ENCODE data around the gene MAGI3. TPM values are rescaled to one million over a fixed set of nuclear protein-coding genes. Genes with fewer than 3 reads are reported as not detected.

MAGI3 gene
- total RNA-seq, 1 experiment from 2014 or later = 7.2 TPM

DNA sequence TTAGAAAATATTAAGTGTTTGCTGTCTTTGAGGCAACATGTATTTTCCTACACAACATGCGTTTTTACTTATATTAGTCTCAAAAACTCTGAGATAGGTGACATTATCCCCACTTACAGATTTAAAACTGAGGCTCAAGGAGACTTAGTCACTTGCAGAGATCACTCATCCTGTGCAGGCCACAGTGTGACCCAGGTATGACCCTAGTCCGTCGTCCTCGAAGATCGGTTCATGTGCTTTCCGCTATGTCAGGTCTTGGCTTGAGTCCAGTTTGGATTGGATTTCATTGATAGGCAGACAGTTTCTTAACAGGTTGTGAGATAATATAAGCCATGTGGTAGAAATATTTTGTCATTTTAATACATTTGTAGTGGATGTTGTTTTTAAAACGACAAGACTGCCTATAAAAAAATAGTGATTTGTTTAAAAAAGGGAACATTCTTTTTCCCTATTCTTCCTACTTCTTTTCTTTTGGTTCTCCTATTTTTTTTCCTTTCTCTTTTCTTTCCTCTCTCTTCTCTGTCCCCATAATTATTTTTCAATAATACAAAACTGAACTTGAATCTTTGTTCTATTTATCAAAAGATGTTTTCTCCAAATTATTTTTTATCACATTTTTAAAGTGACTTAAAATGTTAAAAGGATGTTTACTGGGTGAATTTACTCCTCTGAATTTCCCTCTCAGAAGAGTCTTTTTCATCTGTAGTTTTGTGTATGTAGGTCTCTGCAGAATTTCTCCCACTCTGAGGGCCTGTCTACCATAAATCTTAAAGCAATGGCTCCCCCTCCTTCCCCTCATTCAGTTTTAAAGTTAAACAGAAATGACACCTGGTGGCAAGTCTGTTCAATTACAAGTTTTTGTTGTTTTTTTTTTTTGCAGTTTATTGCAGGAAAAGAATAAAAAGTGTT, 287.2 kb downstream of the MAGI3 start:
- H3K36me3 ChIP-seq (ENCODE audit: low read depth, low read length) = no peaks in the 10 kb centered on the region
- 0 out of 2 replicates have a peak, but pooled peaks have one; percentile 18 for ATAC-seq
- no peaks in the 10 kb centered on the region for H3K9me3 ChIP-seq (ENCODE audit: low read length)
- H3K27me3 ChIP-seq (ENCODE audit: low read length) = no peaks in the 10 kb centered on the region
- H3F3A ChIP-seq (ENCODE audit: low read length, unreplicated experiment) = peaks cover 6% of the 10 kb centered on the region
- H3K4me2 ChIP-seq (ENCODE audit: low read length) = peak overlapping the region; percentile 10
- no peaks in the 10 kb centered on the region for H3K79me2 ChIP-seq (ENCODE audit: low read length)
- DNase-seq = peak; percentile 75
- no peaks in the 10 kb centered on the region for H4K20me1 ChIP-seq (ENCODE audit: low read length)
- BruUV-seq (replicated peaks) = no TSS peak
- H3K4me1 ChIP-seq (ENCODE audit: insufficient read depth, low read length) = peaks cover 38% of the 10 kb centered on the region
- no peak overlapping the region for H3K9ac ChIP-seq (ENCODE audit: low read length)
- ChIA-PET POLR2A (ENCODE audit: unreplicated experiment) (no interaction called here), CTCF (interaction anchor here (0.6 kb wide), 2 partner anchors 23 to 125 kb away, joined by 3 read pairs; no protein-coding TSS in a partner anchor)
- TF ChIP-seq EZH2phosphoT487 (IDR thresholded peaks at IDR 0.05; ENCODE audit: borderline replicate concordance, low read length) = no peak
- TF ChIP-seq EZH2 (IDR thresholded peaks at IDR 0.05; ENCODE audit: low read length, unreplicated experiment) = no peak
- TF ChIP-seq, protein P1, sequence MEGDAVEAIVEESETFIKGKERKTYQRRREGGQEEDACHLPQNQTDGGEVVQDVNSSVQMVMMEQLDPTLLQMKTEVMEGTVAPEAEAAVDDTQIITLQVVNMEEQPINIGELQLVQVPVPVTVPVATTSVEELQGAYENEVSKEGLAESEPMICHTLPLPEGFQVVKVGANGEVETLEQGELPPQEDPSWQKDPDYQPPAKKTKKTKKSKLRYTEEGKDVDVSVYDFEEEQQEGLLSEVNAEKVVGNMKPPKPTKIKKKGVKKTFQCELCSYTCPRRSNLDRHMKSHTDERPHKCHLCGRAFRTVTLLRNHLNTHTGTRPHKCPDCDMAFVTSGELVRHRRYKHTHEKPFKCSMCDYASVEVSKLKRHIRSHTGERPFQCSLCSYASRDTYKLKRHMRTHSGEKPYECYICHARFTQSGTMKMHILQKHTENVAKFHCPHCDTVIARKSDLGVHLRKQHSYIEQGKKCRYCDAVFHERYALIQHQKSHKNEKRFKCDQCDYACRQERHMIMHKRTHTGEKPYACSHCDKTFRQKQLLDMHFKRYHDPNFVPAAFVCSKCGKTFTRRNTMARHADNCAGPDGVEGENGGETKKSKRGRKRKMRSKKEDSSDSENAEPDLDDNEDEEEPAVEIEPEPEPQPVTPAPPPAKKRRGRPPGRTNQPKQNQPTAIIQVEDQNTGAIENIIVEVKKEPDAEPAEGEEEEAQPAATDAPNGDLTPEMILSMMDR (conservative IDR thresholded peaks at IDR 0.05; ENCODE audit: low read depth, low read length) = peak; percentile 85
- no peak overlapping the region for H2AFZ ChIP-seq (ENCODE audit: low read length)
- intact Hi-C loops (cut with micrococcal nuclease) = loop anchor here (1.0 to 10.0 kb wide), 5 partner anchors 285 to 960 kb away; partner anchors contain the start of genes LRIG2 and PPM1J
- H3K27ac ChIP-seq (ENCODE audit: low read length) = no peak overlapping the region
- no peaks in the 10 kb centered on the region for H3K9me2 ChIP-seq (replicated peaks; ENCODE audit: low read length)
- no peak overlapping the region for H3K4me3 ChIP-seq (ENCODE audit: low read length)

DNA sequence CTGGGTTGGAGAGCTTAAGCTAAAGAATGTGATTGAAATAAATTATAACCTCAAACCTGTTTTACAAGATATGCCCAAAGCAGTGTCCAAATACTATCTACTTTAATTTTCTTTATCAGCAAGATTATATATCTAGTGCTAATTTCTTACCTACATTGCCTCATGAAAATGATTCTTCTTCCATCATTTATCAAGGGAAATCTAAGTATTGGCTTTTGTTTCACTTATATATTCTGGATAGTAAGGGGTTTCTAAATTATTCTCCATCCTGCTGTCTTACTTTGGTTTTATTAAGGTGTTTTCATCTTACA, 287.8 kb downstream of the MAGI3 start:
- BruUV-seq (replicated peaks) = no TSS peak
- intact Hi-C loops (cut with micrococcal nuclease) = loop anchor here (1.0 to 10.0 kb wide), 4 partner anchors 353 to 961 kb away; partner anchors contain the start of genes LRIG2 and PPM1J
- ChIA-PET CTCF (interaction anchor here (0.6 kb wide), 2 partner anchors 23 to 126 kb away, joined by 3 read pairs; no protein-coding TSS in a partner anchor), POLR2A (ENCODE audit: unreplicated experiment) (no interaction called here)
- no peak overlapping the region for H3K4me2 ChIP-seq (ENCODE audit: low read length)
- TF ChIP-seq EZH2 (IDR thresholded peaks at IDR 0.05; ENCODE audit: low read length, unreplicated experiment) = no peak
- H3K79me2 ChIP-seq (ENCODE audit: low read length) = no peaks in the 10 kb centered on the region
- no peaks in the 10 kb centered on the region for H3K36me3 ChIP-seq (ENCODE audit: low read depth, low read length)
- no peaks in the 10 kb centered on the region for H3K9me2 ChIP-seq (replicated peaks; ENCODE audit: low read length)
- ATAC-seq = no peak
- H3F3A ChIP-seq (ENCODE audit: low read length, unreplicated experiment) = peaks cover 6% of the 10 kb centered on the region
- H4K20me1 ChIP-seq (ENCODE audit: low read length) = no peaks in the 10 kb centered on the region
- DNase-seq = no peak
- H3K4me3 ChIP-seq (ENCODE audit: low read length) = no peak overlapping the region
- H3K4me1 ChIP-seq (ENCODE audit: insufficient read depth, low read length) = peaks cover 38% of the 10 kb centered on the region
- no peaks in the 10 kb centered on the region for H3K27me3 ChIP-seq (ENCODE audit: low read length)
- H3K9ac ChIP-seq (ENCODE audit: low read length) = no peak overlapping the region
- H2AFZ ChIP-seq (ENCODE audit: low read length) = no peak overlapping the region
- no peaks in the 10 kb centered on the region for H3K9me3 ChIP-seq (ENCODE audit: low read length)
- no peak overlapping the region for H3K27ac ChIP-seq (ENCODE audit: low read length)

DNA sequence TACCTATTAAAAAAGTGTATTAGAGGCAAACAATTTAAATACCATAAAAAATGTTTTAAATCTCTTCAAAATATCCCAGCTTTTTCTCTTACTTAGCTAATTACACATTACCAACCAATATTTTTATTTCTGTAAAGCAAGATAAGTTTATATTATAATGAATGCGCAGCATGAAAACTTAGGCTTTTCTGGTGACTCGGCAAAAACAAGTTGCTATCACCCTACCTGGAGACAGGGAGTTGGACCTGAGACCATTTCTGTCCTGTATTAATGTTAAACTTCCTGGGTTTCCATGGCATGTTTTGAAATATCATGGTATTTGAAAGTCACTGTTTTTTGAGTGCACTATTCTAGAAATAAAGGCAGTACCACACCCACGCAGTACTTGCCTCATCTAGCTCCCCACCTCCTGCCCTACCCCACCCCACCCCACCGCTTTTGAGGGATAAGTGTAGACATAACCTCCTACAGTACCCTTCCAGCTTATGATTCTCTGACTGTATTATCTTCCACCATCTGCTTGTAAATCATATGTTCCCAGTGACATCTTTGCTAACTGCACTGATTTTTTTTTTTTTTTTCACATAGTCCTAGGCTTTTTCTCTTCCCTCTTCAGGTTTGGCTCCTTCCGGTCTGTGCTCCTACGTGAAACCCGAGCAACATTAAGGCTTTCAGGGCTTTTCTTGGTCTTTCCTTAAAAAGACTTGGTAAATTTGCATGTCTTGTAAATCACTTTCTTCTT, 291.5 kb downstream of the MAGI3 start:
- no peak overlapping the region for H3K9ac ChIP-seq (ENCODE audit: low read length)
- no peaks in the 10 kb centered on the region for H3K9me2 ChIP-seq (replicated peaks; ENCODE audit: low read length)
- H3K79me2 ChIP-seq (ENCODE audit: low read length) = no peaks in the 10 kb centered on the region
- no peaks in the 10 kb centered on the region for H4K20me1 ChIP-seq (ENCODE audit: low read length)
- H3F3A ChIP-seq (ENCODE audit: low read length, unreplicated experiment) = no peaks in the 10 kb centered on the region
- no peak overlapping the region for H3K27ac ChIP-seq (ENCODE audit: low read length)
- DNase-seq (no peak), ATAC-seq (no peak)
- H2AFZ ChIP-seq (ENCODE audit: low read length) = no peak overlapping the region
- ChIA-PET CTCF (no interaction called here), POLR2A (ENCODE audit: unreplicated experiment) (no interaction called here)
- no peaks in the 10 kb centered on the region for H3K36me3 ChIP-seq (ENCODE audit: low read depth, low read length)
- TF ChIP-seq, protein P1 (conservative IDR thresholded peaks at IDR 0.05; ENCODE audit: low read depth, low read length) = no peak
- no peak for TF ChIP-seq EZH2 (IDR thresholded peaks at IDR 0.05; ENCODE audit: low read length, unreplicated experiment)
- TF ChIP-seq EZH2phosphoT487 (IDR thresholded peaks at IDR 0.05; ENCODE audit: borderline replicate concordance, low read length) = no peak
- H3K27me3 ChIP-seq (ENCODE audit: low read length) = no peaks in the 10 kb centered on the region
- peaks cover 11% of the 10 kb centered on the region for H3K4me1 ChIP-seq (ENCODE audit: insufficient read depth, low read length)
- no peak overlapping the region for H3K4me2 ChIP-seq (ENCODE audit: low read length)
- no peaks in the 10 kb centered on the region for H3K9me3 ChIP-seq (ENCODE audit: low read length)
- no peak overlapping the region for H3K4me3 ChIP-seq (ENCODE audit: low read length)
- intact Hi-C loops (cut with micrococcal nuclease) = no loop called here
- BruUV-seq (replicated peaks) = no TSS peak

All from PC-3 (cell line).